Adrenal gland (tissue), 5 donors: ENCODE data around the gene CDK6.

Experiments used
- CTCF ChIP-seq, 6 experiments: fragments of 450-650 bp in 4 of 6; fragments of 200-600 bp in 2 of 6; sonication (generic) in 1 of 6; IDR thresholded peaks; 1 replicate in 5 of 6; 2 replicates in 1 of 6; pipeline versions ENCODE4 v1.5.1 to v1.8.0; 2016 to 2021; ENCODE audit warnings: antibody characterized with exemption in 6 of 6, mild to moderate bottlenecking in 2 of 6, moderate library complexity in 1 of 6
- POLR2A ChIP-seq, 2 donors: fragments of 450-650 bp; IDR thresholded peaks; one replicate each; pipeline ENCODE4 v1.6.1; 2017; ENCODE audit warnings: antibody characterized with exemption in 2 of 2, mild to moderate bottlenecking in 2 of 2, moderate library complexity in 1 of 2
- donor health status: DM: no; HTN: no; CAD: no.

- TF ChIP-seq POLR2A (IDR thresholded peaks at IDR 0.05), result no peak
- TF ChIP-seq CTCF (IDR thresholded peaks at IDR 0.05), result peak in 3 of 6 experiments; percentile 2 to 33 (median 26)
Observed at GRCh38 chr7:92880212-92881090, 44.1 kb upstream of the CDK6 start.
